MM.1S (cell line): ENCODE measurements around the gene AHRR.

ENCODE experiments used
- DNase-seq: peaks from one replicate; pipeline ENCODE4 v3.0.0-alpha.2; 2015
- H2AFZ ChIP-seq: fragments of 300-600 bp; sonication (generic); 2 replicates; pipeline ENCODE4 v1.6.0; 2016; ENCODE audit warnings: antibody characterized with exemption, low read length
- H3F3A ChIP-seq: fragments of 300-600 bp; sonication (generic); 2 replicates; pipeline ENCODE4 v1.6.1; 2016; ENCODE audit warnings: mild to moderate bottlenecking, antibody characterized with exemption, low read length, moderate library complexity, mixed read lengths; ENCODE audit not compliant: insufficient read depth
- H3K27ac ChIP-seq: fragments of 300-600 bp; sonication (generic); 2 replicates; pipeline ENCODE4 v1.5.1; 2016; ENCODE audit warnings: mild to moderate bottlenecking, low read length
- H3K27me3 ChIP-seq: fragments of 300-600 bp; sonication (generic); replicated peaks from 2 replicates; pipeline ENCODE4 v1.6.0; 2016; ENCODE audit warnings: low read length; ENCODE audit not compliant: insufficient read depth
- H3K36me3 ChIP-seq: fragments of 300-600 bp; sonication (generic); replicated peaks from 2 replicates; pipeline ENCODE4 v1.6.1; 2016; ENCODE audit warnings: mild to moderate bottlenecking, low read length, mixed read lengths; ENCODE audit not compliant: insufficient read depth
- H3K4me1 ChIP-seq: fragments of 300-600 bp; sonication (generic); 2 replicates; pipeline ENCODE4 v1.6.1; 2016; ENCODE audit warnings: low read length, mixed read lengths
- H3K4me2 ChIP-seq: fragments of 300-600 bp; sonication (generic); 2 replicates; pipeline ENCODE4 v1.6.0; 2016; ENCODE audit warnings: low read depth, low read length
- H3K4me3 ChIP-seq: fragments of 300-600 bp; sonication (generic); 2 replicates; pipeline ENCODE4 v1.5.1; 2016; ENCODE audit warnings: low read length, mixed read lengths
- H3K79me2 ChIP-seq: fragments of 300-600 bp; sonication (generic); 2 replicates; pipeline ENCODE4 v1.6.1; 2016; ENCODE audit warnings: mixed run types, low read length, mixed read lengths
- H3K9ac ChIP-seq: fragments of 300-600 bp; sonication (generic); 2 replicates; pipeline ENCODE4 v1.6.1; 2016; ENCODE audit warnings: low read length, mixed read lengths
- H3K9me2 ChIP-seq: fragments of 300-600 bp; sonication (generic); replicated peaks from 2 replicates; pipeline ENCODE4 v1.6.1; 2016; ENCODE audit warnings: mild to moderate bottlenecking, low read length, mixed read lengths; ENCODE audit not compliant: insufficient read depth
- H3K9me3 ChIP-seq: fragments of 300-600 bp; sonication (generic); replicated peaks from 2 replicates; pipeline ENCODE4 v1.6.1; 2016; ENCODE audit warnings: mild to moderate bottlenecking, low read length, mixed read lengths; ENCODE audit not compliant: insufficient read depth
- H4K20me1 ChIP-seq: fragments of 300-600 bp; sonication (generic); 2 replicates; pipeline ENCODE4 v1.6.1; 2016; ENCODE audit warnings: mild to moderate bottlenecking, low read length, moderate library complexity, mixed read lengths; ENCODE audit not compliant: insufficient read depth
- CTCF ChIP-seq: fragments of 300-600 bp; sonication (generic); IDR thresholded peaks from 2 replicates; pipeline ENCODE4 v1.5.1; 2016; ENCODE audit warnings: antibody characterized with exemption, low read length, mixed read lengths
- EZH2 ChIP-seq: fragments of 300-600 bp; sonication (generic); optimal IDR thresholded peaks from 2 replicates; pipeline ENCODE3; 2017; ENCODE audit warnings: low read depth, mild to moderate bottlenecking, antibody characterized with exemption, low read length, mixed read lengths
- EZH2phosphoT487 ChIP-seq: fragments of 300-600 bp; sonication (generic); IDR thresholded peaks from 2 replicates; pipeline ENCODE4 v1.6.1; 2018; ENCODE audit warnings: antibody characterized with exemption, low read length

AHRR gene

GRCh38 chr5:464843-465590 lies 143.5 kb downstream of the AHRR start:
- no peak overlapping the region for H2AFZ ChIP-seq
- no peaks in the 10 kb centered on the region for H4K20me1 ChIP-seq
- H3K4me3 ChIP-seq = no peak overlapping the region
- 0 out of 2 replicates have a peak, but pooled peaks cover 4% of the 10 kb centered on the region for H3K79me2 ChIP-seq
- H3K36me3 ChIP-seq = 0 out of 2 replicates have a peak, but pooled peaks cover 4% of the 10 kb centered on the region
- no peaks in the 10 kb centered on the region for H3K9me3 ChIP-seq
- H3K27ac ChIP-seq = no peak overlapping the region
- no peaks in the 10 kb centered on the region for H3K9me2 ChIP-seq
- no peaks in the 10 kb centered on the region for H3K4me1 ChIP-seq
- H3K27me3 ChIP-seq = no peaks in the 10 kb centered on the region
- no peak for DNase-seq
- H3K9ac ChIP-seq = no peak overlapping the region
- no peak for TF ChIP-seq EZH2
- TF ChIP-seq CTCF = no peak
- TF ChIP-seq EZH2phosphoT487 = no peak
- no peak overlapping the region for H3K4me2 ChIP-seq
- no peaks in the 10 kb centered on the region for H3F3A ChIP-seq

- 0 out of 2 replicates have a peak, but pooled peaks cover 4% of the 10 kb centered on the region for H3K36me3 ChIP-seq
- no peaks in the 10 kb centered on the region for H3K79me2 ChIP-seq
- no peak for TF ChIP-seq EZH2phosphoT487
- no peak for TF ChIP-seq EZH2
- TF ChIP-seq CTCF = no peak
- H3F3A ChIP-seq = no peaks in the 10 kb centered on the region
- H3K9ac ChIP-seq = no peak overlapping the region
- H3K4me3 ChIP-seq = no peak overlapping the region
- H3K9me3 ChIP-seq = no peaks in the 10 kb centered on the region
- H3K27me3 ChIP-seq = no peaks in the 10 kb centered on the region
- no peak overlapping the region for H3K4me2 ChIP-seq
- DNase-seq = no peak
- no peak overlapping the region for H2AFZ ChIP-seq
- no peaks in the 10 kb centered on the region for H4K20me1 ChIP-seq
- no peak overlapping the region for H3K27ac ChIP-seq
- no peaks in the 10 kb centered on the region for H3K4me1 ChIP-seq
- H3K9me2 ChIP-seq = no peaks in the 10 kb centered on the region
These were observed 144.3 kb downstream of the AHRR start for GRCh38 chr5:465591-466403.

GRCh38 chr5:466661-467310 lies 145.3 kb downstream of the AHRR start:
- Histone ChIP-seq H3K4me2 (no peak overlapping the region), H3K4me3 (no peak overlapping the region), H4K20me1 (no peaks in the 10 kb centered on the region), H3K27ac (no peak overlapping the region), H3K36me3 (0 out of 2 replicates have a peak, but pooled peaks cover 4% of the 10 kb centered on the region), H3F3A (no peaks in the 10 kb centered on the region), H2AFZ (no peak overlapping the region), H3K9me3 (no peaks in the 10 kb centered on the region), H3K27me3 (no peaks in the 10 kb centered on the region), H3K79me2 (peaks cover 9% of the 10 kb centered on the region), H3K9ac (no peak overlapping the region), H3K9me2 (no peaks in the 10 kb centered on the region), H3K4me1 (no peaks in the 10 kb centered on the region)
- no peak for DNase-seq
- TF ChIP-seq CTCF = no peak
- TF ChIP-seq EZH2phosphoT487 = no peak
- no peak for TF ChIP-seq EZH2
